ENCODE measurements around the gene RAB11FIP4.

DNA sequence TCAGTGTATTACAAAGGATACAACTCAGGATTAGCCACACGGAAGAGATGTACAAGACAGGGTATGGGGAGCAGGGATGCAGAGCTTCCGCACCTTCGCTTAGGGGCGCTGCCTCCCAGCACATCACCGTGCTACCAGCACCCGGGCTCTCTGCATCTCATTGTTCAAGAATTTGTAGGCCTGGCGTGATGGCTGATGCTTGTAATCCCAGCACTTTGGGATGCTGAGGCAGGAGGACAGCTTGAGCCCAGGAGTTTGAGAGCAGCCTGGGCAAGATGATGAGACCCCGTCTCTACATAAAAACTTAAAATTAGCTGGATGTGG lies 43.2 kb downstream of the RAB11FIP4 start:
- TF ChIP-seq, protein P1, sequence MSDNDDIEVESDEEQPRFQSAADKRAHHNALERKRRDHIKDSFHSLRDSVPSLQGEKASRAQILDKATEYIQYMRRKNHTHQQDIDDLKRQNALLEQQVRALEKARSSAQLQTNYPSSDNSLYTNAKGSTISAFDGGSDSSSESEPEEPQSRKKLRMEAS (IDR thresholded peaks at IDR 0.05): no peak
- TF ChIP-seq, protein P2, sequence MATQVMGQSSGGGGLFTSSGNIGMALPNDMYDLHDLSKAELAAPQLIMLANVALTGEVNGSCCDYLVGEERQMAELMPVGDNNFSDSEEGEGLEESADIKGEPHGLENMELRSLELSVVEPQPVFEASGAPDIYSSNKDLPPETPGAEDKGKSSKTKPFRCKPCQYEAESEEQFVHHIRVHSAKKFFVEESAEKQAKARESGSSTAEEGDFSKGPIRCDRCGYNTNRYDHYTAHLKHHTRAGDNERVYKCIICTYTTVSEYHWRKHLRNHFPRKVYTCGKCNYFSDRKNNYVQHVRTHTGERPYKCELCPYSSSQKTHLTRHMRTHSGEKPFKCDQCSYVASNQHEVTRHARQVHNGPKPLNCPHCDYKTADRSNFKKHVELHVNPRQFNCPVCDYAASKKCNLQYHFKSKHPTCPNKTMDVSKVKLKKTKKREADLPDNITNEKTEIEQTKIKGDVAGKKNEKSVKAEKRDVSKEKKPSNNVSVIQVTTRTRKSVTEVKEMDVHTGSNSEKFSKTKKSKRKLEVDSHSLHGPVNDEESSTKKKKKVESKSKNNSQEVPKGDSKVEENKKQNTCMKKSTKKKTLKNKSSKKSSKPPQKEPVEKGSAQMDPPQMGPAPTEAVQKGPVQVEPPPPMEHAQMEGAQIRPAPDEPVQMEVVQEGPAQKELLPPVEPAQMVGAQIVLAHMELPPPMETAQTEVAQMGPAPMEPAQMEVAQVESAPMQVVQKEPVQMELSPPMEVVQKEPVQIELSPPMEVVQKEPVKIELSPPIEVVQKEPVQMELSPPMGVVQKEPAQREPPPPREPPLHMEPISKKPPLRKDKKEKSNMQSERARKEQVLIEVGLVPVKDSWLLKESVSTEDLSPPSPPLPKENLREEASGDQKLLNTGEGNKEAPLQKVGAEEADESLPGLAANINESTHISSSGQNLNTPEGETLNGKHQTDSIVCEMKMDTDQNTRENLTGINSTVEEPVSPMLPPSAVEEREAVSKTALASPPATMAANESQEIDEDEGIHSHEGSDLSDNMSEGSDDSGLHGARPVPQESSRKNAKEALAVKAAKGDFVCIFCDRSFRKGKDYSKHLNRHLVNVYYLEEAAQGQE (IDR thresholded peaks at IDR 0.05): no peak
- TF ChIP-seq, protein P3, sequence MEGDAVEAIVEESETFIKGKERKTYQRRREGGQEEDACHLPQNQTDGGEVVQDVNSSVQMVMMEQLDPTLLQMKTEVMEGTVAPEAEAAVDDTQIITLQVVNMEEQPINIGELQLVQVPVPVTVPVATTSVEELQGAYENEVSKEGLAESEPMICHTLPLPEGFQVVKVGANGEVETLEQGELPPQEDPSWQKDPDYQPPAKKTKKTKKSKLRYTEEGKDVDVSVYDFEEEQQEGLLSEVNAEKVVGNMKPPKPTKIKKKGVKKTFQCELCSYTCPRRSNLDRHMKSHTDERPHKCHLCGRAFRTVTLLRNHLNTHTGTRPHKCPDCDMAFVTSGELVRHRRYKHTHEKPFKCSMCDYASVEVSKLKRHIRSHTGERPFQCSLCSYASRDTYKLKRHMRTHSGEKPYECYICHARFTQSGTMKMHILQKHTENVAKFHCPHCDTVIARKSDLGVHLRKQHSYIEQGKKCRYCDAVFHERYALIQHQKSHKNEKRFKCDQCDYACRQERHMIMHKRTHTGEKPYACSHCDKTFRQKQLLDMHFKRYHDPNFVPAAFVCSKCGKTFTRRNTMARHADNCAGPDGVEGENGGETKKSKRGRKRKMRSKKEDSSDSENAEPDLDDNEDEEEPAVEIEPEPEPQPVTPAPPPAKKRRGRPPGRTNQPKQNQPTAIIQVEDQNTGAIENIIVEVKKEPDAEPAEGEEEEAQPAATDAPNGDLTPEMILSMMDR (IDR thresholded peaks at IDR 0.05; ENCODE audit: low read depth, low read length, missing input control): no peak
- no peak for TF ChIP-seq EGR1 (IDR thresholded peaks at IDR 0.05; ENCODE audit: low read depth in 2 of 2)
- TF ChIP-seq, protein P4, sequence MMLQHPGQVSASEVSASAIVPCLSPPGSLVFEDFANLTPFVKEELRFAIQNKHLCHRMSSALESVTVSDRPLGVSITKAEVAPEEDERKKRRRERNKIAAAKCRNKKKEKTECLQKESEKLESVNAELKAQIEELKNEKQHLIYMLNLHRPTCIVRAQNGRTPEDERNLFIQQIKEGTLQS (IDR thresholded peaks at IDR 0.05): no peak

Measured in liver (tissue), 3 donors.